NCI-H187 (cell line): ENCODE measurements around the gene SLC9A2.

Source experiments
- DNase-seq, 2 experiments: peaks; one replicate each; lab custom pipeline; 2025; lab: John Stamatoyannopoulos, UW

The SLC9A2 gene

DNA sequence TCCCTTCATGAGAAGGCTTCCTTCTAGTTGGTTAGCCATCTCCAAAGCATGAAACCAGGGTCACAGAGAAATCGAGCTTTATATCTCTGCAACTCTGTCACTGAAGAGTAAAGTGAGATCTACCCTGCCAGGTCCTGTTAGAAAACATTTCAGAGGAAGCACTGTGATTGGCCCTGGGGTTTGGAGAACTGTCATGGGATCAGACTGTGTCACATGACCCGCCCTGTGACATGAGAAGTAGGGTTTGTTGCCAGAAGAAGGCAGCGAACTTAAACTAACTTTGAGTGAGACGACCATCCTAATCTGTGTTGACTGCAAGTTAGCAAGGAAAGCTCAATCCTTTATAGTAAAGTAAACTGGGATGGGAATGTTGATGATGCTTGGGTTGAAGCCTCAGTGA is 55.5 kb downstream of the SLC9A2 start:
- DNase-seq = no peak

DNA sequence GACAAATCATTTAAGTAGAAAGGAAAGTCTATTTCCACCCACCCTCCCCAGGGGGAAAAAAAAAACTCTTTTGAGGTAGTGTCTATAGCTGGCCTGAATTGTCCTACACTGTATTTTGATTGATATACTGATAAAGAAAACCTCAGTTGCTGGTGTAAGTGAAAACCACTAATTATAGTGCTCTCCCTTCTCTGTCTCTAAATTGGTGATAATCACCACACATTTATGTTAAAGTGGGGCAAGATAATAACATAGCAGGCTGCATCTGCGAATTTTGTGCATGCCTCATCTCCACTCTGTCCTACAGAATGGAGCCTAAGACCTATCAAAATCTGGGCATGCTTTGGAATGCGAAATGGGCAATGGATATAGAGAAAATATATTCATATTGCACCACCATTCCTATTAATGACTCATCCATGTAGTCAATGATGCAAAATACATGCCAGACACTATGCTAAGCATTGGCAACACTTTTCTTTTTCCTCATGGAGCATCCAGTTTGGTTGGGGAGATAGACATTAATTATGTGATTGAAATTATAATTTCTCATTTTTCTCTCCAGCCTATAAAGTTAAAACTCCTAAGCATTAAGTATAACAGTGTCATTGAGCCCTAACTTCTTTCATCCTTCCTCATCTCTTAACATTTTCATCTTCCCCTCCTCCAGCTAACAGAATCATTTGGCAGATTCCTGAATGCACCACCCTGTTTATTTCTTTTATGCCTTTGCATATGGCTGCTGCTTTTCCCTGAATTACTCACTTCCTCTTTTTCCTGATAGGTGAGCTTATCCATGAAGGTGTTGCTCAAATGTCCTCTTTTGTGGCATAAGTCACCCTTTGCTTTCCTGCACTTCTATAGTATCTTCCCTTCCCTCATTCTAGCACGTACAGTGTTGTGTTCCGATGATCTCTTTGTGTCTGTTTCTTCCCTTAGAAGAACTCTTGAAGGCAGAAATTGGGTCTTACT is 58.2 kb downstream of the SLC9A2 start:
- no peak for DNase-seq

DNA sequence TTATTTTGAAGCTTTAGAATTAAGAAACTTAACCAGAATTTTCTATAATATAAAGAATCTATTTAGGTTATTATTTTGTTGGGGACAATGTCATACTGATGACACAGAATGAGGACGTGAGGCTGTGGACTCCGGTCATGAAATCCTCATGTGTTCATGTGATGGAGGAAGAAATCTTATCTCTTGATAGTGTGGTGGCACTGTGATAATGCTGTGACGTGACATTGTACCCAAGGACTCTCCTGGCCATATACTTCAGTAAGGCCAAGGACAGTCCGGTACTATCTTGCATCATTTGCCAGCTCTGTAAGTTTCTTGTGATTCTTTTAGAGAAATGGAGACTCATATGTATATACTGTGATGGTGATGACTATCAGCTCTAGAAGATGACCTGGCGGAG is 59.1 kb downstream of the SLC9A2 start:
- DNase-seq = no peak

DNA sequence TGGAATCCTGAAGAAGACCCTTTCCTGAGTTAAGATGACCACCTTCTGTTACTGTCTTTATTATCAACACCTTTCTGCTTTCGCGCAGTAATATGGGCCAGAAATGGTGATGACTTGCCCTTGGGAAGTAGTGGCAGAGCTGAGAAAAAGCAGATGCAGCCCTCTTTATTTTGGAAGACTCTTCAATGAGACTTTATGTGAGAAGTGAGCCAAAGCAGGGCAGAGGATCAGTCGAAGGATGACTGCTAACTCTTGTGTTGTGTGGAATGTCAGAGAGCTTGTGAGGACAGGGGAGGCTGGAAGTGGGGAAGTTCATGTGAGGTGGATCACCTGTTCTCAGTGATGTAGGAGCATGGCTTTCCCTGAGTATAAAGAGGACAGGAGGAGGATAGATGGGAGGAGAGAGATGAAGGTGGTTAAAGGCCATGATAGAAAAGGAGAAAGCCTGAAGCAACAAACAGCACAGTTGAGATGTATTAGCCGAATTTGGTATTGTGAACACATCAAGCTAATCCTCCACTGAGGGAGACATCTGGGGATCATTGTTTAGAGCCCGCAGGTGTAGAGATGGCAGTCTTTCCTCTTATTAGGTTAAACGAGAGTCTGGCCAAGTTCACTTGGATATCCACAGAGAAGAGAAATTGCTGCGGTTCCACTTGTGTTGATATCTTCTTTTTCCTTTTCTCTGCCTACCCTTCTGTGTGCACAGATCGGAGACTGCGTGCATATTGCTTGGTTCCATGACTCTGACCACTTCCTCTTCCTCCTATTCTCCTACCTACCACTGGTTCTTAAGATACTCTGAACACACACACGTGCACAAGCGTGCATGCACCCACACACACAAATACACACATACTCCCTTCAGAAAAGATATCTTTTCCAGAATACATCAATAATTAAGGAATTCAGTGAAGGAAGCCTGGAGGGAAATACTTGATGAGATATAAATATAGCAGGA is 67.4 kb downstream of the SLC9A2 start:
- DNase-seq = no peak

DNA sequence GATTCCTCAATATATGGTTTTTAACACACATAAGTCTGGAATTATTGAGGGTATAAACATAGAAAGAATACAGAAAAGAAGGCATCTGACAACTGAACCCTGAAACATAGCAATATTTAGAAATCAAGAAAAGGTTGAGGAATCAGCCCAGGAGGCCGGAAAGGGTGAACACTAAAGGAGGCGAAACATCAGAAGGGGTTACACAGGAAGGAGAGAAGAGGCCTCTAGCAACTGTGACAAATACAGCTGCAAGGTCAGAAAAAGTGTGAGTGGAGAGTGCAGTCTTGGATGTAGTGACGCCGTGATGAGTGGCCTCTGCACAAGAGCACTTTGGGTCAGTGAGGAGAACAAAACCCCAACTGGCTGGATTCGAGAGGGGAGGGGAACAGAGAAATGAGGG is 70.7 kb downstream of the SLC9A2 start:
- no peak for DNase-seq

DNA sequence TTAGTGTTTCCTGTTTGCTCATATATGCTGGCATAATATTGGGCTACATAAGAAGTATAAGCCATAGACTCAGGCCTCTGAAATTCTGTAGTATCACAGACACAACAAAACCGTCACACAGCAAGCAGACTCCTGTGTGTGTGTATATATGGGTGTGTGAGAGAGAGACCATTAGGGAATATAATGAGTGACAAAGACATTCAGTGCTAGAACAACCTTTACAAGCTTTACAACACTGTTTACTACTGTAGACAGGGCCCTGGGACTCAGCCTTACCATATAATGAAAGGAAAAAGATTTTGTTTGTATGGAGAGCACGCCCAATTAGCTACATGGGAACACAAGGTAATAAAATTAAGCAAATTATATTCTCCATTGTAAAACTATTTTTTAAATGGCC is 77.1 kb downstream of the SLC9A2 start:
- no peak for DNase-seq

DNA sequence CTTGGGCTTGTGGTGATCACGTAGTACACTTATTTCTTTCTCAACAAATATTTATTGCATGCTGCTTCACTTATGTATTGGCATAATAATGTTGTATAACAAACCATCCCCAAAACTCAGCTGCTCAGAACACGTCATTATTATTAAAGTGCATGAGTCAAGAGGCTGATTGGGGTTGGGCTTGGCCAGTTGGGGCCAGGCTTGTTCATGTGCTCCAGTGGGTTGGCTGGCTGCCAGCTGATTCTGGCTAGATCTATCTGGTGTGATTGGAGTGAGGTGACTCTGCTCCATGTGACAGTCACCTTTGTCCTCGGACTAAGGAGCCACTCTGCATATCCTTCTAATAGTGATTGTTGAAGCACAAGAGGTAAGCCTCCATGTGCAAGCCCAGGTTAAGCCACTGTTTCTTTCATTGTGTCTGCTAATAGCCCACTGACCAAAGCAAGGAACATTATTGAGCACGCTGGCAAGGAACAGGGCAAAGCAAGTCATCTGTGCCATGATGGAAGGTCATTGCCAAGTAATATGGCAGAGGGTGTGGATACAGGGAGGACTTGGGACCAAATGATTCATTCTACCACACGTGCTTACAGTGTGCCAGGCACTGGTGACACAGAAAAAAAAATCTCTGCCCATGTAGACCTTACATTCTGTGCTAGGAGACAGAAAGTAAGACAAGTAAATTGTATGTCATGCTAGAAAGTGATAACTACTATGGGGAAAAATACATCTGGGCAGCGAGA is 79.2 kb downstream of the SLC9A2 start:
- DNase-seq = no peak

DNA sequence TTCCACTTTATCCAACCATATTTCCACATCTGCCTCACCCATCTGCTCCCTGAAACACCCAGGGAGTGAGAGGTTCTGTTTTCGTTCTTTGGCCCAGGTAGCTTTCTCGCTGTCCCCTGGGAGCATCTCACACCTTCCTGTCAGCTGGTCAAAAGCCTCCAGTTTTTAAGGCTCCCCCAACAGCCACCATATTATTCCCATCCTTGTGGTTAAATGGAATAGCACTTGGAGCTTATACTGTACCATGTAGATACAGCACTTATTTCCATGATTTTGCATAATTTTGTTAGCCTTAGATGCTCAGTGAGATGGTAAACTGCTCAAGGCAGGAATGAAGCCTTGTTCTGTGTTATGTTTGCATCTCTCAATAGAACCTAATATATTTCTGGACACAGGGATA is 84.0 kb downstream of the SLC9A2 start:
- DNase-seq = no peak

DNA sequence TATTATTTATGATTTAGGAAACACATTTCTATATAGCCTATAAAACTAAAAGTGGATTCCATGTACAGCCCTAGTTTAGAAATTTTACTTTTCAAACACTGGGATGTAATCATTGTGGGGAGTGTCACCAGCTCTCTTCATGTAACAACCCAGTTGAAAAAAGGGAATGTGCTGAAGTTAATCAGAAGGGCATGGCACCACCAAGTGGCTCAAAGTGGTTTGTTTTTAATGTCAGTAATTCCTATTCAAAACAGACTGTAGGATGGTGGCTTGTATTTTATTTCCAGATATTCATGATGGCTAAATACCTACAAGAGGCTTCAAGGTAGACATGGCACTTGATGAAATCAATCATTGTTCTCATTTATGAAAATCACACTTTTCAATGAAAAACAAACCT is 84.4 kb downstream of the SLC9A2 start:
- DNase-seq = no peak

DNA sequence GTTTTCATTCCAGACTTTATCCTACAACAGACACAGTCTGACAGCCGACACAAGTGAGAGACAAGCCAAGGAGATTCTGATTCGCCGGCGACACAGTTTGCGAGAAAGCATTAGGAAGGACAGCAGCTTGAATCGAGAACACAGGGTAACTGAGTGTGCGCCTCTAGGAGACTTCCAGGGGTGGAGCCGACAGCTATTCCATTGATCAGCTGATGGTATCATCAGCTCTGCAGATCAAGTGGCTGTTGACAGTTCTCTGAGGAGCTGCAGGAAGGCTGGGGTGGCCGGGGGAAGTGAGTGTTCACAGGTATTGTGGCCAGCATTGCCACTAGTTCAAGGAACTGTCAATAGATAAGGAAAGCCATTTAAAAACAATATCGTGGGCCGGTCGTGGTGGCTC is 85.2 kb downstream of the SLC9A2 start:
- no peak for DNase-seq

DNA sequence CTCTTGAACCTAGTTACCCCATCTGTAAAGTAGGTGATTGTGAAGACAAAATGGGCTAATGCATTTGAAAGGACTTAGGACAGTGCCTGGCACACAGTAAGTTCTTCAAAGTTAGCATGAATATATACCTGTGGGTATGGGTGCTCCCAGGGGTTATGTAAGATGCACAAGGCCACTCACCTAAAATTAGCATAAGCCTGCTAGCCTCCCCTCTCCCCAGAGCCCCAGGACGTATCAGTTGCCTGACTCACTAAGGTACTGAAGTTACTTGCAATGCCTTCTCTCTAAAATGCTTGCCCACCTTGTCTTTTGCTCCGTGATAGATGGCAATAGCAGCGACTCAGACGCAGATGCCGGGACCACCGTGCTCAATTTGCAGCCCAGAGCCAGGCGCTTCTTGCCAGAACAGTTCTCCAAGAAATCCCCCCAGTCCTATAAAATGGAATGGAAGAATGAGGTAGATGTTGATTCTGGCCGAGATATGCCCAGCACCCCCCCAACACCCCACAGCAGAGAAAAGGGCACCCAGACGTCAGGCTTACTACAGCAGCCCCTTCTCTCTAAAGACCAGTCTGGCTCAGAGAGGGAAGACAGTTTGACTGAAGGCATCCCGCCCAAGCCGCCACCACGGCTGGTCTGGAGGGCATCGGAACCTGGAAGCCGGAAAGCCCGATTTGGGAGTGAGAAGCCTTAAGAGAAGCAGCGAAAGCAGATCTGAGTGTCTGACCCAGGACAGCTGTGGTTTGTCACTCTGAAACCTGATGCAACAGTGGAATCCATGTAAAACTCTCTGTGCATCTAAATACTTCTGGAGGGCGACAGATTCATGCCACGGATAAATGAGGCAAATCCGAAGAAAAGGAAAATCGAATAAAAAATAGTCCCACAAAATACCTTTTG is 88.7 kb downstream of the SLC9A2 start:
- no peak for DNase-seq

DNA sequence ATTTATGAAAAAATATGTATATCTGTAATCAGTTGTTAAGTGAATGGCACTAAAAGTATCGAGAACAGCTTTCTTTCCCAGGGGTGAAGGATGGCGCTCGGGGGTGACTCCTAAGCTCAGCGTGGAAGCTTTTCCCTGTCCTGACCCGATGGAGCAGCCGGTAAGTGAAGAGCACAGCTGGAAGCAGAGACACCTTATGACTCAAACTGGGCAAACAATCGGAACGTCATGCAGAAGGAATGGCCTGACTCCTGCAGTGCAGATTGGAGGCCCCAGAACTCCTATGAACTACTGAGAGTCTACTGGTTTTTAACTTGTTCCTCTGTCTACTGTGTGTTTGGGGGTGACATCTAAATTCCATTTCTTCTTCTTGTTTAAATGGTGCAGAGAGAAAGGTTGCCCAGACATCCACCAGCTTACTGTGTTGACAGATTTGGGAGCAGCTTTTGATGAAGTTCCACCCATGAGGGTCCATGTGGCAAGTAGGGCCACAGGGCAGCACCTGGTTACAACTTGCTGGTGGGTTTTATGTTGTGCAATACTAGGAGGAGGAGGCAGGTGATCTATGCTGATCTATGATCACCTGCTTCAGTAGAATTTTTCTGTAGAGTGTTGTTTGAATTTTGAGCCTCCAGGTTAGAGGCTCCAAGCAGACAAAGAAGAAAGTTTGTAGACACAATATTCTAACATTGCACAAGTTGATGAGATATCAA is 89.7 kb downstream of the SLC9A2 start:
- no peak for DNase-seq

DNA sequence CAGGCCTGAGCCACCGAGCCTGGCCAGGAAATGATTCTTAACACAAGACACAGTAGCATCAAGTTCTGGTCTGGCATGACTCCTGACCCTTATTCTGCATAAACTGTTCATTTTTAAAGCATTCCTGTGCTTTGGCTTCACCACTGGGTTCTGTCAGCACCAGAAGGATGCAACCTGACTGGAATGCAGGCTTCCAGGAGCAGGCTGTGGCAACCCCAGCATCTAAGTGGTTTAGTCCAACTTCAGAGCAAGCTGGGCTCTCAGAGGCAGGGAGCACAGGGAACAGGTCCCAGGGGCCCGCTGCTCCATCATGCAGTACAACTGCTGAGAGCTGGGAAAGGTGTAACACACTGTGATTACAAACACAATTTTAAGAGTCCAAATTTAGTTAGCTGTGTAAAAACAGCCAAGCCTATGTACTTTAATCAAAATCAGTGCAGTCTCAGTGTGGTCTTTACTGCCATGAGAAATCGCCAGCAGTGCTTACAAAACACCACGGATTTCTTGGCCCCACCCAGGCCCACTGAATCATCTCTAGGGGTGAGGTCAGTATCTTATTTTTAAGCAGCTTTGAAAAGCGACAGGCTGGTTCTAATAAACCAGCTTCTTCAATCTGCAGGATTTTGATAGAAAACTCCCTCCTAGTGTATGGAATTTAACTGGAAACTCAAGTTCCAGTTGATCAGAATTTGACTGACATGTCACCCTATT is 98.1 kb downstream of the SLC9A2 start:
- DNase-seq = no peak

DNA sequence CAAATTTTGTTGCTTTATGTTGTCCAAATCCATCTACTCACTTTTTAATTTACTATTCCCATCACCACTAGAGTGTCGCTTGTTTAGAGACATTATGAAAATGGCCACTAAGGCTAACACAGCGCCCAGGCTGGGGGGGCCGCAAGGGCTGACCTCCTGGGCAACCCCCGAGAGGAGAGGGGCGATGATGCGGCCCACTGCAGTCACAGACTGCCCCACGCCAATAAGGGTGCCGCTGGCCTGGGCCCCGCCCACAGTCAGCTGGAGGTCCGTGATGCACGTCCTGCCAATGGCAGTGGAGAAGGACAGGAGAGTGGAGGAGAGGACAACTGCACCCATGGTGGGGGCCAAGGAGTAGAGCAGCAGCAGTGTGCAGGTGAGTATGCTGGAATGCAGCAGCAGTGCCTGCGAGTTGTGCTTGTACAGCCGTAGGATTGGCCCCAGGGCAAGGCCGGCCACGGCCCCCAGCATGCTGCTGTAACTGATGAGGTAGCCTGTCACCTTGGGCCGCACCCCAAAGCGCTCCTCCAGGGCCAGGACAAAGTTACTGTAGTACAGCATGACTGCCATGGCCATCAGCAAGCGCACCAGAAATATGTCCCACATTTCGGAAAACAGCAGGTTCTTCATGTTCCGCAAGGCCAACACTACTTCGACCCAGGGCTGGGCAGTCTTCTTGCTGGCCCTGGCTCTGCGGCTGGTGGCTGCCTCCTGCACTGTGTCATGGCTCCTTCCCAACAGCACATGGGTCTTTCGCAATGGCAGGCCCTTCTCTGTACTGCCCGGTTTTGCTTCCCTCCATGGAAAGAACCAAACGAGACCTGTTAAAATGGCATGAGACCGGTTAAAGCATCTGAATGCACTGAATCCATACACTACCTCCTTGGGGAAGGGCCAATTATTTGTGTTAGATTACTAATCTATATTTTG is 99.3 kb downstream of the SLC9A2 start:
- DNase-seq = no peak

DNA sequence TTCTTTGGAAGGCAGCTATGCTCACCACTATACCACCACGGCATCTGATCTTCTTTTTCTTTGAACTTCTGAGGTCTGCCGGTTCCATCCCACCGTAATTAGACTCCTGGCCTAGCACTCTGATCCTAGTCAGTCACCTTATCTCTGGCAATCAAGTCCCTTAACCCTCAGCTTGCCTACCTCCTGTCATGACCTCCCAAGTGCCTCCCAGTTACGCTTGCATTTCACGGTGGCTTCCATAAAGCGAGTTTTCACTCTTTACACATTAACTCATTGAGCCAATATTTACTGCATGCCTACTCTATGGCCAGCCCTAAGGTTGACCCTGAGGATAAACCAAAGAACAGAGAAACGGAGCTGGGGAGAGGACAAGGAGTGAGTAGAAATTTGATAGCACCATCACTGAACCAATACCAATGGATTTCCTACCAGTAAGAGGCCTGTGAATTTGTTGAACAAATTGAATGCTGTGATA is 104.7 kb downstream of the SLC9A2 start:
- no peak for DNase-seq

DNA sequence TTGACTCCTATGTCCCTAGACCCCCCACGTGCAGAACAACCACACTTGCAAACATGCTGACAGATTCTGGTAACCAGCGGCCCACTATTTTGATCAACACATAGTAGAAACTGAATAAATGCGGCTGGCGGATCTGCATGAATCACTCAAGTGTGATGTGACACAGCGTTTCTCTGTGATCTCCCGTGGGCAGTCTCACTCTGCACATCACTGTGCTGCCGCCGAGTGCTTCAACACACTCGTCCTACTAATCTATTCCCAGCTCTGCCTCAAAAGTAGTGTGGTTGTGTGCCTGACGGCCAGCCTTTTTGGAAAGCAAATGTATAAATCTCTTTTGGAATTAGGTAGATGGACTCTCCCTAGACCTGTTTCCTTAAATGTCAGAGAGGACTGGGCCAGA is 105.2 kb downstream of the SLC9A2 start:
- DNase-seq = no peak

DNA sequence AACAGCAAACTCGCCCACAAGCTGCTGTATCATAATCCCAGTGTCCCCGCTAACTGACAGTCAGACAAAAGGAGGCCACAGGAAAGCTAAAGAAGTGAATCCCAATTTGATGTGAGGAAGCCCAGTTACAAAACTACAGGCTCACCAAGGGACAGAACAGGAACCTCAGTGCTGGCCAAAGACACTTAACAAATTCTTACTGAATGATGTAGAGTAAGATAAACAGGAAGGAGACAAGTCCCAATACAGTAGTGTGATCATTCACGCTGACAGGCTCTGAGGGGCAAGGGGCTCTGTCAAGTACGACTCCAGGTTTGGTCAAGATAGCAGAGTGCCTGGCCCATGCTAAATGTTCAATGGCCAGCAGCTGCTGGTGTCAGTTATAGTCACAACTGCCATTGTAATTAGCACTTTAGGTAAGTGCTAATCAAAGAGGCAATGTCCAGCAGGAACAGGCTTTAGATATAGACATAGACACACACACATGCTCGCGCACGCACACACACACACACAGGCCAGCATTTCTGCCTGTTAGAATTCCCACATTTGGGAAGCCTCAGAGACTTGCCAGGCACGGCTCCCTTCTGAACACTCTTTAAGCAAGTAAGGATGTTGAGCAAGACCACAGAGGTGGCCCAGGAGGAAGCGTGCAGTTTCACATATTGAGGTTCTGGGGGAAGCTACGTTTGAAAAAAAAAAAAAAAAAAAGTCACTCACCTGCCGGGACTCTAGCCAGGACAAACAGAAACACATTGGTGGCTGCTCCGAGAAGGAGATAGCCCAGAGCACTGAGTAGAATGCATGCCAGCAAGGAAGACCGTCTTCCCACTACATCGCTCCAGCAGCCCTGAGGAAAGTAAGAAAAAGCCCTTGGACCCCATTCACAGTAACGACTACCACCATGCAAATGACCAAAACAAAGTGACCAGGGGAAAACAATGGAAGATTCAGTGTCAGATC is 107.1 kb downstream of the SLC9A2 start:
- peak in 1 of 2 experiments; percentile 0 for DNase-seq
